Activated T-cell treated with anti-CD3 and anti-CD28 coated beads, Interleukin-2, amount 50 U/mL, for 72 hours (primary cell): ENCODE measurements around the gene LDLRAD3. TPM values are rescaled to one million over a fixed set of nuclear protein-coding genes. Genes with fewer than 3 reads are reported as not detected.

Experiments used
- ATAC-seq, 2 donors: fragments of 150-1000 bp; cut with Tn5 transposase; replicated peaks in 1 of 2; 2 replicates each; pipeline ENCODE4 v1.10.0; 2021; ENCODE audit warnings: moderate library complexity in 2 of 2, mild to moderate bottlenecking in 1 of 2
- DNase-seq, 2 donors: peaks; one replicate each; pipeline ENCODE4 v3.0.0; 2021 to 2022; ENCODE audit warnings: mixed read lengths in 1 of 2
- H3K27ac Mint-ChIP-seq: one replicate; pipeline ENCODE4 v1.8.0; 2022; ENCODE audit warnings: mild to moderate bottlenecking, moderate library complexity, mixed read lengths
- H3K27me3 Mint-ChIP-seq: one replicate; pipeline ENCODE4 v1.8.0; 2022; ENCODE audit warnings: low read depth, mixed read lengths
- H3K36me3 Mint-ChIP-seq, 2 donors: one replicate each; pipeline ENCODE4 v1.8.0; 2022; ENCODE audit warnings: mixed read lengths in 2 of 2, mild to moderate bottlenecking in 1 of 2; ENCODE audit not compliant: insufficient read depth in 2 of 2
- H3K4me1 Mint-ChIP-seq: one replicate; pipeline ENCODE4 v1.8.0; 2022; ENCODE audit warnings: low read depth, mixed read lengths
- H3K4me3 Mint-ChIP-seq, 2 donors: one replicate each; pipeline ENCODE4 v1.8.0; 2022; ENCODE audit warnings: mild to moderate bottlenecking in 2 of 2, mixed read lengths in 2 of 2, moderate library complexity in 2 of 2
- H3K9me3 Mint-ChIP-seq, 2 donors: one replicate each; pipeline ENCODE4 v1.8.0; 2022; ENCODE audit warnings: mixed read lengths in 2 of 2
- total RNA-seq, 2 donors: library from RNA; stranded (reverse); gene quantifications; one replicate each; pipeline ENCODE4 v1.2.3, GENCODE V29; 2022

LDLRAD3 gene
- total RNA-seq, 2 donors from 2014 or later = not detected

DNA sequence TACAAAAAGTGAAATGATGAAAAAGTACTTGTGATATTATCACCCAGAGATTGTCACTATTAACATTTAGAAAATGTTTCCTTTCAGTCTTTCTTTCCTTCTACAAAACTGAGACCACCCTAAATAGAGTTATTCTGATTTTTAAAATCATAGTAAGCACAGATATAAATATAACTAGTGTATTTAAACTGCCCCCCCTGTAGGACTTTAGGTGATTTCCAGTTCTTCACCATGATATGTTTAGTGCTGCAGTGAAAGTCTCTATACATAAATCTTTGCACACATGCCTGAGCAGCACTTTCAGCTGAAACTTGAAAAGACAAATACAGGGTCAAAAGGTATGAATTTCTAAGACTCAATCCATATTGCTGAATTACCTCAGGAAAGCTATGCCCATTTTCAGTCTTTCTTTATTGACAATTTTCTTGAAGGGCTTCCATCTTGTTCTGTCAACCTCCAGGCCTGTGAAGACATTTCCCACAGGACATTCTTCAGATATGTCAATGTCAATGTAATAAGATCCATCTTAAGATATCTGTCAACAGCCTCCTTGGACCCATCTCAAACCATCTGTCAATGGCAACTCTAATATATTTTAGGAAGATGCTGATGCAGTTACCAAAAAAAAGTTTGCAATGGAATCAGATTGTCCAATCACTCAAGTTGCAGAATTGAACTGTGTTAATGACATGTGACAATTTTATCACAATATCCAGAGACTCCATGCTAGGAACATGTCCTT, 30.8 kb upstream of the LDLRAD3 start:
- Mint-ChIP-seq H3K4me3 (no peak overlapping the region), H3K36me3 (no peaks in the 10 kb centered on the region), H3K4me1 (no peaks in the 10 kb centered on the region), H3K27me3 (peaks cover 6% of the 10 kb centered on the region), H3K9me3 (no peaks in the 10 kb centered on the region), H3K27ac (no peak overlapping the region)
- no peak for DNase-seq
- ATAC-seq = no peak

DNA sequence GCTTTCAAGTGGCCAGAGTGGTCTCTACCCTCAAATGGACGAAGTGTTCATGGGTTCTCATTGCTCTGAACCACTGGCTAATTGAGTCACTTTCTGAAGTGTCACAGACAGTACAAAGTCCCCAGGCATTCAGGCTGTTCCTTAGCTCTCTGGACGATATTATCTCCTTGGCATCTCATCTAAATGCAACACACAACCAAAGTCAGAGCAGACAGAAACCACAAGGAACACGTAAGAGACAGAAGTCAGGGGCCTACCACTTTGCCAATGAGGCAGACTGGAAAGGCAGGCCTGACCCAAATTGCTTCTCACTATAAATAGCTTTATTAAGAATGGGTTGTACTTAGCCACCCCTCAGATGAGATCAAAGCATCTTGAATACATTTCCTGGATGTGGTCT, 29.0 kb upstream of the LDLRAD3 start:
- Mint-ChIP-seq H3K9me3 (no peaks in the 10 kb centered on the region), H3K27ac (no peak overlapping the region), H3K4me1 (no peaks in the 10 kb centered on the region), H3K4me3 (no peak overlapping the region), H3K36me3 (no peaks in the 10 kb centered on the region), H3K27me3 (peaks cover 6% of the 10 kb centered on the region)
- no peak for ATAC-seq
- DNase-seq = no peak

DNA sequence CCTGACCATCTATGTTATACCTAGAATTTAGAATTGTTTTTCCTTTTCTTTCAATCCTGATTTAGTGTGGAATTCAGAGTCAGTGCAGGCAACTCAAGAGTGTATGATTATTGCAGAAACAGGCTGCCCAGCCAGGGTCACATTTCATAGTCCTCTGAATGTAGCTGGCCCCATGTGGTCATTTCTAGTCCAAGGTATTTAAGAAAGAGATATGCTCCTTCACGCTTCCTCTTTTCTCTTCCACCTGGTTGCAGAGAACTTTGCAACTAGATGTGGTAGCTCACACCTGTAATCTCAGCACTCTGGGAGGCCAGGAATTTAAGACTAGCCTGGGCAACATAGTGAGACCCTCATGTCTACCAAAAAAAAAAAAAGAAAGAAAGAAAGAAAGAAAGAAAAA, 27.6 kb upstream of the LDLRAD3 start:
- Mint-ChIP-seq H3K9me3 (no peaks in the 10 kb centered on the region), H3K4me3 (no peak overlapping the region), H3K27me3 (no peaks in the 10 kb centered on the region), H3K27ac (no peak overlapping the region), H3K4me1 (no peaks in the 10 kb centered on the region), H3K36me3 (no peaks in the 10 kb centered on the region)
- ATAC-seq = no peak
- DNase-seq = no peak

DNA sequence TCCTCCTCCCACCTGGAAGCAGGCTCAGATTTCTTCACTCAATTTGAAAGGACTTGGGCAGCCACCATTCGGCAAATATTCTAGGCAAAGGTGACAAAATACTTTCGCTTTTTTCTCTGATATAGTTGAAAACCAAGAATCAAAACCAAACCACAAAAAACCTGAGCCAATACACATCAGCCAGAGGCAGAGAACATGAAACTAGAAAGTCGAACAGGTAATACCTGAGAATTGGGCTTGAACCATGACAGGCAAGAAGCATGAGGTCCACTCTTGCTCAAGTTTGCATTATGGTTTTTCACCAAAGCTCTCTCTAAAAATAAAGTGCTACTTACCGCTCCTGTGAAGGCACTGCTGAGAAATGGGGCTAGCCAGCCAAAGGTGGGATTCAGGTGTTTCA, 26.2 kb upstream of the LDLRAD3 start:
- Mint-ChIP-seq H3K4me1 (no peaks in the 10 kb centered on the region), H3K4me3 (no peak overlapping the region), H3K9me3 (no peaks in the 10 kb centered on the region), H3K27me3 (no peaks in the 10 kb centered on the region), H3K36me3 (no peaks in the 10 kb centered on the region), H3K27ac (no peak overlapping the region)
- ATAC-seq = no peak
- no peak for DNase-seq

DNA sequence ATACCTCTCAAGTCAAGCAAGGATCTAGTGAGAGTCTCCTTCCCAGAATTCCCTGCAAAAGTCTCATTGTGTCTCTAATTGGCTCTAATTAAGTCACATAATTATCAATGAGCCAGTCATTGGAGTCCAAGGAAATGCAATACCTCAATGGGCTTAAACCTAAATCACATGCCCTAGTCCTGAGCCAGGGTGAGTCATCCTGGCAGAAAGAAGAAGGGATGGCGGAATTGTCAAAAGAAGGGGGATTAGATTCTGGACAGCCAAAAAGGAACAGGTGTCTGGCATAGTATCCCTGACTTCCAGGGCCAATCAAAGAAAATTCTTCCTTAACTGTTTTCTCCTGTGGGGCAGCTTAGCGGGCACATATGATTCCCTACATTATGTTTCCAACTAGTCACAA, 25.1 kb upstream of the LDLRAD3 start:
- Mint-ChIP-seq H3K36me3 (no peaks in the 10 kb centered on the region), H3K9me3 (no peaks in the 10 kb centered on the region), H3K27ac (no peak overlapping the region), H3K4me1 (no peaks in the 10 kb centered on the region), H3K4me3 (no peak overlapping the region), H3K27me3 (no peaks in the 10 kb centered on the region)
- DNase-seq (no peak), ATAC-seq (no peak)

DNA sequence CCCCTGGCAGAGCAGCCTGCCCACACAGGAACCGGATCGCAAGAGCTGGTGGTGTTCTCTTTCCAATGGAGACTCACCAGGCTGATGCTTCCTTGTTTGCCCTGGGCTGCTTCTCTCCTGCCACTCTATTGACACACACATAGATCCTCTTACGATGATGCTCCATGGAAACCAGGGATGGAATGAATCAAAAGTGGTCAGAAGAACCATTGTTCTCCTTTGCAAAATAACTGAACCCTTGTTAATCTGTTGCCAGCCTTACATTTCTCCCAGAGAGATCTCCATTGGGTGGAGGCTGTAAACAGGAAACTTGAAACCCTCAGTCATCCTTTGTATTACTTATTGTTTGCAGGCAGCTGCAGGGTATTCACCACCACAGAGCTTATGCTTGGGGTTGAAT, 24.6 kb upstream of the LDLRAD3 start:
- ATAC-seq = no peak

DNA sequence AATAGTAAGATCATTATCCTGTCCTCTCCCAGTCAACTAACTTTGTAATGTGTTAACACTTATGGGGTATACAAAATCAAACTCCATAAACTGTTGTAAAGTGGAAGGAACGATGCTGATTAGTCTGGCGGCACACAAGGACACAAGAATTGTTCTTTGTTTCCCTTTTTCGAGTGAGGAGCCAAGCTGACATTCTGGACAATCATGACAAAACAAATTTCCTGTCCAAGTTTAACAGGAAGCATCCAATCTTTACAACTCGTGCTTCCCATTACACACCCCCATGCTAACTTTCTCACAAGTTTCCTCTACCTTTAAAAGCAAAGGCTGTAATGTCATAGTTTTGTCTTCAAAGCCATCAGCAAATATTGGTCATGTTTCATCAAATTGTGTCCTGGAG, 20.4 kb upstream of the LDLRAD3 start:
- H3K9me3 Mint-ChIP-seq = no peaks in the 10 kb centered on the region
- H3K27me3 Mint-ChIP-seq = peaks cover 6% of the 10 kb centered on the region
- no peaks in the 10 kb centered on the region for H3K4me1 Mint-ChIP-seq
- H3K36me3 Mint-ChIP-seq = no peaks in the 10 kb centered on the region
- H3K27ac Mint-ChIP-seq = no peak overlapping the region
- DNase-seq = no peak
- ATAC-seq = no peak
- H3K4me3 Mint-ChIP-seq = no peak overlapping the region

More for the DNA sequence above, 24.6 kb upstream of the LDLRAD3 start:
- Mint-ChIP-seq H3K36me3 (no peaks in the 10 kb centered on the region), H3K4me3 (no peak overlapping the region), H3K9me3 (no peaks in the 10 kb centered on the region), H3K4me1 (no peaks in the 10 kb centered on the region), H3K27ac (no peak overlapping the region), H3K27me3 (no peaks in the 10 kb centered on the region)
- DNase-seq = no peak

DNA sequence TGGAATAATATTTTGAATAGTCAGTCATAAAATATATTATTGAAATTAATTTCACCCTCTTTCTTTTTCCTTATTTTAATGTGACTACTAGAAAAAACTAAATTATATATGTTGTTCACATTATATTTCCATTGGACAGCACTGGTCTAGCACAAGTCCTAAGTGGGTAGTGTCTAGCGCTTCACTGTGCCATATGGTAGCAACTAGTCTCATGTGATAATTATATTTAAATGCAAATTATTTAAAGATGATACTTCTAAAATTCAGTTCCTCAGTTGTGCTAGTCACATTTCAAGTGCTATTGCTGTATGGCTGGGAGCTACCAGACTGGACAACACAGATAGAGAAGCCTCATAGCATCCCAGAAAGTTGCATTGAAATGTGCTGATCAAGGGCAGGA, 19.1 kb upstream of the LDLRAD3 start:
- no peaks in the 10 kb centered on the region for H3K36me3 Mint-ChIP-seq
- DNase-seq (no peak), ATAC-seq (no peak)
- H3K27ac Mint-ChIP-seq = no peak overlapping the region
- H3K9me3 Mint-ChIP-seq = no peaks in the 10 kb centered on the region
- peaks cover 6% of the 10 kb centered on the region for H3K27me3 Mint-ChIP-seq
- H3K4me1 Mint-ChIP-seq = no peaks in the 10 kb centered on the region
- no peak overlapping the region for H3K4me3 Mint-ChIP-seq

DNA sequence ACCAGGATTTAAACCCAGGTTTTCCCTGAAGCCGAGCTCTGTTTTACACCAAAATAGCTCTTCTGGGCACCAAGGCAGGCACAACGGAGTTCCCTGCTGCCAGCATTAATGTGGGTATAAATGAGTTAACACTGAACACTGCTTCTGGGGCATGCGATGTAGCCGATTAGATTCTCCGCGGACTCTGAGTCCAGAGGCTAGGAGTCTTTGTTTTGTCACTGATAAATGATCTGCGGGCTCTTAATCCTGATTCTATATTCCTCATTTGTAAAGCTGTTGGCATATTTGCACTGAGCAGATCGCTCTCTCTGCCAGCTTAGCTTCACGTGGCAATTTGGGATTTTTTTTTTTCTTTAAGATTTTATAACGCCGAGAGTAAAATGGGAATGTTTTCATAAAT, 16.8 kb upstream of the LDLRAD3 start:
- H3K27me3 Mint-ChIP-seq = peaks cover 13% of the 10 kb centered on the region
- ATAC-seq (no peak), DNase-seq (no peak)
- H3K4me3 Mint-ChIP-seq = no peak overlapping the region
- no peaks in the 10 kb centered on the region for H3K9me3 Mint-ChIP-seq
- H3K4me1 Mint-ChIP-seq = no peaks in the 10 kb centered on the region
- no peak overlapping the region for H3K27ac Mint-ChIP-seq
- no peaks in the 10 kb centered on the region for H3K36me3 Mint-ChIP-seq

DNA sequence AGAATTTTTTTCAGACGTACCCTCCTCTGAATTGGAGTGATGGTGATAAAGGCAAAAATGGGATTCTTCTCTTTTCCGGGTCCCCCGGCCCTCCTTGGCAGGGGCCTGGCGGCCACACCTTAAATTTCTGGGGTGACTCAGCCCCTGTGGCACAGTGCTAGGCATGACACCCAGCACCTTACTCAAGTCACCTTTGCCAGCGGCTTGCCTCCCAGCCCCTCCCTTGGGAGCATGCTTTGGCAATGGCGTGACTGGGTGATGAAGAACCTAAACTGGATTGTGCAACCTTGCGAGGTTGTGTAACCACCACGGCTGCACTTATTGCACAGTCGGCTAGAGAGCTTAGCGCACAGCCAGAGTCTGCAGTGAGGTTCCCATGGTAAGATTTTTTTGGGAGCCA, 16.2 kb upstream of the LDLRAD3 start:
- Mint-ChIP-seq H3K36me3 (no peaks in the 10 kb centered on the region), H3K27ac (no peak overlapping the region), H3K4me1 (peaks cover under 1% of the 10 kb centered on the region), H3K4me3 (no peak overlapping the region), H3K27me3 (peaks cover 18% of the 10 kb centered on the region), H3K9me3 (no peaks in the 10 kb centered on the region)
- no peak for ATAC-seq
- no peak for DNase-seq

DNA sequence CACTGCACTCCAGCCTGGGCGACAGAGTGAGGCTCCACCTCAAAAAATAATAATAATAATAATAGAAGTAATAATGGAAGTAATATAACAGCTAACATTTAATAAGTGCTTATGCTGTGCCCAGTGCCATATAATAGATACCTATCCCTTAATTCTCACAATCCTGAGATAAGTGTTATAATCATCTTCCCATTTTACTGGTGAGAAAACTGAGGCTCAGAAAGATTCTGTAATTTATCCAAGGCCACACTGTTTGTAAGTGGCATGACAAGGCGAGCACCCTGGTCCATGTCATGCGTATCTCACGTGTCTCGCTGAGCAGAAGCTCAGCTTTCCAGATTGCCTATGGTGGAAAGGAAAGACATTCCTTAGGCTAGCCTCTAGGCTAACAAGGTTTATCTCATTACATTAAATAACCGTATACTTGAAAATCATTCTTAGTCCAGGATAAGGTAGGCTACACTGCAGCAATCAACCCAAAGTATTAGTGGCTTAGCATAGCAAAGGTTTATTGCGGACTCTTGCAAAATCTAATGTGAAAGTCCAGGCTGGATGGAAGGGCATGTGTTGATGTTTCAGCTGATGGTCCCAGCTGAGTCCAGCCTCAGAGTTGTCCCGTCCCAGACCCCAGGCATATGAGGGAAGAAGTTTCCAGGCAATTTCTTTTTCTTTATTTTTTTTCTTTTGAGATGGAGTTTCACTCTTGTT, 15.0 kb upstream of the LDLRAD3 start:
- no peak for ATAC-seq
- peaks cover 7% of the 10 kb centered on the region for H3K4me1 Mint-ChIP-seq
- H3K27ac Mint-ChIP-seq = no peak overlapping the region
- H3K9me3 Mint-ChIP-seq = no peaks in the 10 kb centered on the region
- peaks cover 30% of the 10 kb centered on the region for H3K27me3 Mint-ChIP-seq
- no peaks in the 10 kb centered on the region for H3K36me3 Mint-ChIP-seq
- DNase-seq = no peak
- H3K4me3 Mint-ChIP-seq = no peak overlapping the region

DNA sequence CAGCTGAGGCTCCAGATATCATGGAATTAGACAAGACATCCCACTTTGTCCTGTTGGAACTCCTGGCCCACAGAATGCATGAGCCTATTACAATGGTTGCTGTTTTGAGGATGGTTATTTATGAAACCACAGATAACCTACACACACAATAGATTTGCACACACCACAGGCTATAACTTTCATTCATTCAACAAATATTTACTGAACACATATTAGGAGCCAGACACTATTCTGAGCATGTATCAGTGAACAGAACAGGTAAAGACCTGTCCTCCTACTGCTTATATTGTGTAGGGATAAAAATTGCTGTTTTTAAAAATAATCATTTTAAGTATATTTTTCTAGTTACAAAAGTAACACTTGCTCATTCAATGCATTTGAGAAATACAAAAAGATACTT, 13.4 kb upstream of the LDLRAD3 start:
- DNase-seq (no peak), ATAC-seq (no peak)
- Mint-ChIP-seq H3K36me3 (no peaks in the 10 kb centered on the region), H3K27ac (no peak overlapping the region), H3K27me3 (peaks cover 39% of the 10 kb centered on the region), H3K4me3 (no peak overlapping the region), H3K9me3 (no peaks in the 10 kb centered on the region), H3K4me1 (peaks cover 7% of the 10 kb centered on the region)

DNA sequence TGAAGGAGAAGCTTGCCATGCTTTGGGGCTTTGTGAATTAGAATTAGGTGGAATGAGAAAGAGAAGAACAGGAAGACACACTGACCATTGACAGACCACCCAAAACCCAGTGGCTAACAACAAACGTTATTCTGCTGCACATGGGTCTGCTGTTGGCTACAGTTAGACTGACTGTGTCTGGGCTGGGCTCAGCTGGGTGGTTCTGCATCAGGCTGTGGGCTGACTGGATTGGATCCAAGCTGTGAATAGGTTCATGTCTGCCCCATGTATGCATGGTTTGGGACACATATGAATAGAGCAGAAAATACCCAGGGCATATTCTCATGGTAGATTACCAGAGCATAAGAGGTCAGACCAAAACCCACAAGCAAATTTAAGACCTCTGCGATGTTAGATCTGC, 11.7 kb upstream of the LDLRAD3 start:
- Mint-ChIP-seq H3K4me3 (no peak overlapping the region), H3K27me3 (peaks cover 44% of the 10 kb centered on the region), H3K4me1 (peaks cover 7% of the 10 kb centered on the region), H3K36me3 (no peaks in the 10 kb centered on the region), H3K27ac (no peak overlapping the region), H3K9me3 (no peaks in the 10 kb centered on the region)
- ATAC-seq = no peak
- DNase-seq = no peak
